Mucosa of descending colon (tissue), 3 donors: ENCODE data around the gene IL17F. TPM values are rescaled to one million over a fixed set of nuclear protein-coding genes. Genes with fewer than 3 reads are reported as not detected.

ENCODE experiments used
- ATAC-seq: fragments of 200-7000 bp; cut with Tn5 transposase; one replicate; pipeline ENCODE4 v1.9.1; 2020; ENCODE audit warnings: mild to moderate bottlenecking, moderate library complexity
- DNase-seq, 3 donors: peaks; one replicate each; pipeline ENCODE4 v3.0.0-alpha.2; 2020
- H3K36me3 ChIP-seq: fragments of 200-600 bp; one replicate; pipeline ENCODE4 v1.8.0; 2021; ENCODE audit warnings: low read depth, mild to moderate bottlenecking
- H3K4me1 ChIP-seq: fragments of 200-600 bp; one replicate; pipeline ENCODE4 v1.8.0; 2021; ENCODE audit warnings: low read depth, mild to moderate bottlenecking
- H3K4me3 ChIP-seq: fragments of 200-600 bp; one replicate; pipeline ENCODE4 v1.8.0; 2021; ENCODE audit warnings: mild to moderate bottlenecking
- H3K9me3 ChIP-seq: fragments of 200-600 bp; one replicate; pipeline ENCODE4 v1.8.0; 2021; ENCODE audit warnings: mild to moderate bottlenecking
- intact Hi-C, 2 donors: fragments of 100-400 bp; cut with DNase I in 1 of 2; cut with micrococcal nuclease in 1 of 2; formaldehyde crosslinking; loops; one replicate each; pipeline versions ENCODE4 v1.11.0 to v1.11.1; 2022; cut with DNase I, micrococcal nuclease
- total RNA-seq, 3 donors: library from RNA; stranded (reverse); fragmentation: NEBNext Ultra II Directional in 2 of 3; extraction: Animal tissue kit (Norgen Biotek cat#: 25700) in 2 of 3; gene quantifications; one replicate each; pipeline versions ENCODE4 v1.2.1 to v1.2.4, GENCODE V29; 2021 to 2023
- TF ChIP-seq, protein P1 (sequence below): fragments of 200-600 bp; IDR thresholded peaks from one replicate; pipeline ENCODE4 v1.8.0; 2022; ENCODE audit warnings: antibody characterized with exemption, mild to moderate bottlenecking
- donor health status: DM: no; HTN: no; CAD: no; lungs with moderate emphysema.
- donor health status: DM: no; HTN: no; CAD: no.
- donor health status: DM: no; HTN: yes; CAD: no.

The IL17F gene
- total RNA-seq, 3 donors from 2014 or later = not detected

DNA sequence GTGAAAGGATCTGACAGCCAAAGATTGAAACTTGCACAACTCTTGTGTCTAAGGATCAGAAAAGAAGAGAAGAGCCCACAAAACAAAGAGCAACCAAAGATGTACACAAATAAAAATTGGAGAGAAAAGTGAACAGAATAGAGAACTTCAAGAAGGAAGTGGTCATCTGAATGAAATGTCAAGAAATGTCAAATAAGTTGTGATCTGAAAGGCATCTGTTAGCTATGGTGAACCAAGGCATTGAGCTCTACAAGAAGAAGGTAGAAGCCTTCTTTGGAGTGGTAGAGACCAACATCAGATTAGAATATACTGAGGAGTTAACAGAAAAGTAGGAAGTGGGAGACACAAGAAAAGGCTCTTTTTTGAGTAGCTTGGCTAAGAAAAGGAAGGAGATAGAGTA lies 28.5 kb downstream of the IL17F start:
- no peak for DNase-seq
- TF ChIP-seq, protein P1, sequence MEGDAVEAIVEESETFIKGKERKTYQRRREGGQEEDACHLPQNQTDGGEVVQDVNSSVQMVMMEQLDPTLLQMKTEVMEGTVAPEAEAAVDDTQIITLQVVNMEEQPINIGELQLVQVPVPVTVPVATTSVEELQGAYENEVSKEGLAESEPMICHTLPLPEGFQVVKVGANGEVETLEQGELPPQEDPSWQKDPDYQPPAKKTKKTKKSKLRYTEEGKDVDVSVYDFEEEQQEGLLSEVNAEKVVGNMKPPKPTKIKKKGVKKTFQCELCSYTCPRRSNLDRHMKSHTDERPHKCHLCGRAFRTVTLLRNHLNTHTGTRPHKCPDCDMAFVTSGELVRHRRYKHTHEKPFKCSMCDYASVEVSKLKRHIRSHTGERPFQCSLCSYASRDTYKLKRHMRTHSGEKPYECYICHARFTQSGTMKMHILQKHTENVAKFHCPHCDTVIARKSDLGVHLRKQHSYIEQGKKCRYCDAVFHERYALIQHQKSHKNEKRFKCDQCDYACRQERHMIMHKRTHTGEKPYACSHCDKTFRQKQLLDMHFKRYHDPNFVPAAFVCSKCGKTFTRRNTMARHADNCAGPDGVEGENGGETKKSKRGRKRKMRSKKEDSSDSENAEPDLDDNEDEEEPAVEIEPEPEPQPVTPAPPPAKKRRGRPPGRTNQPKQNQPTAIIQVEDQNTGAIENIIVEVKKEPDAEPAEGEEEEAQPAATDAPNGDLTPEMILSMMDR = no peak

DNA sequence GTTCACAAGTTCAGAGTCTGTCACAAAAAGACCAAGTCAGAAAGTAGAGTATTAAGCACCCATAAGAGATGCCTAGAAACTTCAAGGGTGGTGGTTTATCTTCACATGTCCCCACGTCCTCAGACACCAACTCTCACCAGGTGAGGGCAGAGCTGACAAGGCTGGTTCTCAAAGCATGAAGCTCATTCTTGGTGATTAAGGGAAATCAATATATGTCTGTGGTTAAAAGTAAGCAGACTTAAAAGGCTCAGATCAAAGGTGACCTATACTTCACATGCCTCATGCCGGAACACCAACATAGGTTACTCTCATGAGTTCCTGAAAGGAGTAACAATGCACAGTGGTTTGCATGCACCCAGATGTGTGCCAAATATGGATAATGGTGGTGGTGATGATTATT lies 31.2 kb downstream of the IL17F start:
- TF ChIP-seq, protein P1 = no peak
- Histone ChIP-seq H3K9me3 (no peaks in the 10 kb centered on the region), H3K36me3 (no peaks in the 10 kb centered on the region), H3K4me3 (no peak overlapping the region), H3K4me1 (no peaks in the 10 kb centered on the region)
- ATAC-seq = no peak
- DNase-seq = no peak
- intact Hi-C loops = no loop called here

More for the DNA sequence above, 28.5 kb downstream of the IL17F start:
- Histone ChIP-seq H3K4me1 (no peaks in the 10 kb centered on the region), H3K9me3 (no peaks in the 10 kb centered on the region), H3K36me3 (no peaks in the 10 kb centered on the region), H3K4me3 (no peak overlapping the region)
- no peak for ATAC-seq
- intact Hi-C loops = no loop called here

DNA sequence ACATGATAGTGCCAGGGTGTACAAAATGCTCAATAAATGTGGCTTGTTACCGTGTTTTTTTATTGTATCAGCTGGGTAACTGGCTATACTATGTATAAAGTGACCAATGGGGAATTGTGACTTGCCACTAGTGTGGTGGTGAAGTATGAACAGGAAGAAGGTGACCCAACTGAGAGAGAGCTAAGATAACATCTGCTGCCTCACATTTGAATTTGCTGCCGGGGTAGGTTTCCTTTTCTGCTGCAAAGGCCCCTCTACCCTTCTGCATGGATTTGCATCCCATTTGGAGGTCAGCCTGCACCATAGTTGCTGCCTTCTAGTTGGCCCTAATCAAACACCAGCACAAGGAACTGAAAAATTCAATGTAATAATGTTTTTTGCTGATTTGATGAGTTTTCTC lies 34.1 kb downstream of the IL17F start:
- DNase-seq = no peak
- TF ChIP-seq, protein P1 = no peak
- H3K4me3 ChIP-seq = no peak overlapping the region
- intact Hi-C loops = no loop called here
- H3K9me3 ChIP-seq = no peaks in the 10 kb centered on the region
- no peaks in the 10 kb centered on the region for H3K4me1 ChIP-seq
- ATAC-seq = no peak
- H3K36me3 ChIP-seq = no peaks in the 10 kb centered on the region

DNA sequence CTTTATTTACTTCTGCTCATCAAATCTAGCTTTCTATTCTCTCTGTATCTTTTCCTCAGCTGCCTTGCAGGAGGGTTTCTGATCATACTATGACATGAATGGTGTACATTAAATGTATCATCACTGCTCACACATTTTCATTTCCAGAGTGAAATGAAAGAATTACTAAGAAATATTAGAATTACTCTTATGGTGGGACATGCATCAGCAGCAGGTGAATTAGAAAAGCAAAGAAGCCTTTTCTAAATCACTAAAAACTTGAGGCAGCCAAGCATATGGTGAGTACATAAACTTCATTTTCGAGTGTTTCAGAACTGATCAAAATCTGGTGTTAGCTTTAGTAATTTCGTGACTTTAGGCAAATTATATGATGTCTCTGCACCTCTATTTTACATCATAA lies 34.5 kb downstream of the IL17F start:
- no peak for DNase-seq
- H3K9me3 ChIP-seq = no peaks in the 10 kb centered on the region
- no peak for ATAC-seq
- intact Hi-C loops = no loop called here
- TF ChIP-seq, protein P1 = no peak
- H3K4me3 ChIP-seq = no peak overlapping the region
- H3K36me3 ChIP-seq = no peaks in the 10 kb centered on the region
- no peaks in the 10 kb centered on the region for H3K4me1 ChIP-seq

DNA sequence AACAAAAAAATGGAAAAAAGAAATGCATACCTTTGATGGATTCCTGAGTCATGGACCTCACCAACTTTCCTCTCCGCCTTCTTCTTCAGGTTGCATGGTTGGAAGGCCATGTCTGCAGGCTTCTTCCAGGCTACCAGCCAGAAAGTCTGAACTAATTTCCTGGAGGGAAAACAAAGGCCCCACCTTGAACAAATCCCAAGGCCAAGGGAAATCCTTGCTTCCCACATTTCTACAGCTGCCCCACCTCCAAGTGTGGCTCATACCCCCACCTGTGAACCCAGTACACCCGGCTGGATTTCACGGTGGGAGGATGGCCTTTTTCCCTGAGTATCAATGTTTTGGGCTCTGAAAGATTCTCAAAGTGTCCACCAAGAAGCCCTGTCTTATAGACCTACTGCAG lies 35.7 kb downstream of the IL17F start:
- ATAC-seq (no peak), DNase-seq (no peak)
- no peaks in the 10 kb centered on the region for H3K4me1 ChIP-seq
- H3K4me3 ChIP-seq = no peak overlapping the region
- no peaks in the 10 kb centered on the region for H3K36me3 ChIP-seq
- TF ChIP-seq, protein P1 = no peak
- H3K9me3 ChIP-seq = no peaks in the 10 kb centered on the region
- intact Hi-C loops = no loop called here

DNA sequence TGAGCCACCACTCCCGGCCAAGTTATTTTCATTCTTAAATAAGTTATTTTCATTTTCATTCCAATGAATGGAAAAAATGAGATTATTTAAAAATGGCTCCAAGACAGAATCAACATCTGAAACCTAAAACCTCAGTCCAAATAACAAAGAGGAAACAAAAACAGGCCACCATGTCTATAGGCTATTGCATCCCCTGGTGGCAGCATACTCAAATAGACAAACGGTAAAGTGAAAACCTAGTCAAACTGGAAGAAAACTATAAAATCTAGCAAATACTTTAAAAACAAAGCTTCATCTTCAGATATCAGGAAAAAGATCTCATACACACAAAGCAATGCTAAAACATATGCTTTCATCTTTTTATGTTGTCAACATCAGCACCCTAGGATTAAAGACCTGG lies 37.2 kb downstream of the IL17F start:
- Histone ChIP-seq H3K36me3 (no peaks in the 10 kb centered on the region), H3K4me3 (no peak overlapping the region), H3K4me1 (no peaks in the 10 kb centered on the region), H3K9me3 (no peaks in the 10 kb centered on the region)
- TF ChIP-seq, protein P1 = no peak
- intact Hi-C loops = no loop called here
- ATAC-seq (no peak), DNase-seq (no peak)
